Endothelial cell of umbilical vein (primary cell): ENCODE measurements around the gene TLN1. TPM values are rescaled to one million over a fixed set of nuclear protein-coding genes. Genes with fewer than 3 reads are reported as not detected.

Experiments used
- BruUV-seq: library from RNA; stranded (reverse); fragments of 400-500 nt; replicated peaks from 2 replicates; lab custom pipeline; 2021; lab: Mats Ljungman, UMichigan
- CTCF ChIA-PET: fragments of 300-600, 350-600 bp; sonication (Branson Sonifier 250); formaldehyde crosslinking; loops from one replicate; lab custom pipeline; 2021; ENCODE audit warnings: antibody characterized with exemption, inconsistent platforms; lab: Charles Lee
- POLR2A ChIA-PET: fragments of 300-600, 350-600 bp; sonication (Branson Sonifier 250); formaldehyde crosslinking; loops from one replicate; lab custom pipeline; 2021; ENCODE audit warnings: antibody characterized with exemption, inconsistent platforms; lab: Charles Lee
- DNase-seq: peaks from one replicate; pipeline ENCODE4 v3.0.0-alpha.2; 2011; ENCODE audit warnings: low read depth, low spot score
- FAIRE-seq: peaks from 2 replicates; lab custom pipeline; 2011; peaks lifted over from hg19 to GRCh38; lab: Jason Lieb, UNC
- H2AFZ ChIP-seq: 2 replicates; pipeline ENCODE4 v1.6.0; 2012; ENCODE audit warnings: low read depth, low read length, control low read depth, inconsistent platforms
- H3K27ac ChIP-seq: 2 replicates; pipeline ENCODE4 v1.5.1; 2011; ENCODE audit warnings: low read depth, mild to moderate bottlenecking, control low read depth, low read length, moderate library complexity; ENCODE audit not compliant: insufficient read depth
- H3K27me3 ChIP-seq, 2 experiments: 2 replicates each; pipeline versions ENCODE4 v1.6.0 to v1.6.1; 2011; ENCODE audit warnings: low read length in 2 of 2, mixed read lengths in 1 of 2; ENCODE audit not compliant: control insufficient read depth in 2 of 2, insufficient read depth in 2 of 2
- H3K36me3 ChIP-seq, 2 experiments: 2 replicates in 1 of 2; 3 replicates in 1 of 2; pipeline ENCODE4 v1.5.1; 2011; ENCODE audit warnings: low read length in 2 of 2, mild to moderate bottlenecking in 1 of 2, moderate library complexity in 1 of 2; ENCODE audit not compliant: control insufficient read depth in 2 of 2, insufficient read depth in 2 of 2; ENCODE audit errors: extremely low read depth in 1 of 2
- H3K4me1 ChIP-seq: 3 replicates; pipeline ENCODE4 v1.5.1; 2011; ENCODE audit warnings: mild to moderate bottlenecking, low read length; ENCODE audit not compliant: control insufficient read depth, insufficient read depth; ENCODE audit errors: extremely low read depth
- H3K4me2 ChIP-seq: 2 replicates; pipeline ENCODE4 v1.6.1; 2011; ENCODE audit warnings: low read length, control low read depth, mixed read lengths; ENCODE audit not compliant: insufficient read depth
- H3K4me3 ChIP-seq, 3 experiments: fragments of 200-600 bp in 1 of 3; sonication (generic), shearing (Covaris generic) in 1 of 3; replicated peaks in 1 of 3; 2 replicates each; pipeline ENCODE4 v1.5.1; 2011 to 2016; ENCODE audit warnings: control low read depth in 3 of 3, low read length in 3 of 3, mild to moderate bottlenecking in 2 of 3, inconsistent platforms in 1 of 3, low read depth in 1 of 3, moderate library complexity in 1 of 3; ENCODE audit not compliant: insufficient read depth in 1 of 3
- H3K79me2 ChIP-seq: 2 replicates; pipeline ENCODE4 v1.6.0; 2012; ENCODE audit warnings: low read length, inconsistent platforms; ENCODE audit not compliant: control insufficient read depth, insufficient read depth
- H3K9ac ChIP-seq: replicated peaks from 2 replicates; pipeline ENCODE3; 2011; ENCODE audit warnings: low read length, control low read depth; ENCODE audit not compliant: insufficient read depth; ENCODE audit errors: extremely low read depth
- H3K9me1 ChIP-seq: replicated peaks from 3 replicates; pipeline ENCODE4 v1.6.0; 2011; ENCODE audit warnings: mild to moderate bottlenecking, low read length; ENCODE audit not compliant: control insufficient read depth, insufficient read depth; ENCODE audit errors: extremely low read depth
- H3K9me3 ChIP-seq: replicated peaks from 2 replicates; pipeline ENCODE4 v1.5.1; 2012; ENCODE audit warnings: low read length, inconsistent platforms; ENCODE audit not compliant: control insufficient read depth, insufficient read depth
- H4K20me1 ChIP-seq: replicated peaks from 2 replicates; pipeline ENCODE3; 2011; ENCODE audit warnings: mild to moderate bottlenecking, low read length; ENCODE audit not compliant: control insufficient read depth, insufficient read depth; ENCODE audit errors: extremely low read depth
- EZH2 ChIP-seq: IDR thresholded peaks from 2 replicates; pipeline ENCODE4 v1.6.1; 2012; ENCODE audit warnings: borderline replicate concordance, low read depth, mild to moderate bottlenecking, moderate library complexity, low read length, inconsistent platforms; ENCODE audit not compliant: severe bottlenecking
- FOS ChIP-seq: IDR thresholded peaks from 2 replicates; pipeline ENCODE4 v1.6.1; 2011; ENCODE audit warnings: mild to moderate bottlenecking, low read length, moderate library complexity, borderline replicate concordance; ENCODE audit not compliant: insufficient read depth
- GATA2 ChIP-seq: IDR thresholded peaks from 2 replicates; pipeline ENCODE4 v1.7.0; 2011; ENCODE audit warnings: low read depth, mild to moderate bottlenecking, moderate library complexity, mixed read lengths, low read length; ENCODE audit not compliant: insufficient read length, insufficient read depth
- JUN ChIP-seq: IDR thresholded peaks from 2 replicates; pipeline ENCODE4 v1.6.1; 2011; ENCODE audit warnings: borderline replicate concordance, low read depth; ENCODE audit not compliant: insufficient read length, insufficient read depth
- MYC ChIP-seq: IDR thresholded peaks from one replicate; pipeline ENCODE4 v1.6.1; 2011; ENCODE audit warnings: mild to moderate bottlenecking, low read depth, low read length
- POLR2A ChIP-seq: IDR thresholded peaks from 2 replicates; pipeline ENCODE4 v1.6.1; 2012; ENCODE audit warnings: low read depth, mild to moderate bottlenecking, control low read depth, low read length
- POLR2AphosphoS5 ChIP-seq: IDR thresholded peaks from 2 replicates; pipeline ENCODE4 v1.6.1; 2012; ENCODE audit warnings: low read depth, mild to moderate bottlenecking, control low read depth, low read length, moderate library complexity; ENCODE audit not compliant: insufficient read depth
- dilution Hi-C: fragments of 300-500 bp; cut with MboI; formaldehyde crosslinking; loops from one replicate; pipeline ENCODE4 v1.15.0; 2019; ENCODE audit warnings: low sequenced_read_pairs; ENCODE audit not compliant: extremely low pct_ligation_motif_present
- intact Hi-C: fragments of 100-400 bp; cut with micrococcal nuclease; formaldehyde crosslinking; loops from one replicate; pipeline ENCODE4 v1.10.0; 2022
- polyA plus RNA-seq, 4 experiments: library from polyadenylated mRNA; depleted of rRNA in 3 of 4; stranded (reverse) in 3 of 4; unstranded in 1 of 4; fragments of >200 nt; gene quantifications; 2 replicates each; pipeline versions ENCODE4 v1.2.1 to v1.2.3, GENCODE V29; 2011 to 2012; ENCODE audit warnings: missing spikeins in 1 of 4
- total RNA-seq: library from RNA; stranded (reverse); gene quantifications from 2 replicates; pipeline ENCODE4 v1.2.3, GENCODE V29; 2021
- TF ChIP-seq, protein P1 (sequence below), 2 donors: IDR thresholded peaks; 1 replicate in 1 of 2; 2 replicates in 1 of 2; pipeline ENCODE4 v1.5.1; 2011; ENCODE audit warnings: low read length in 2 of 2, mild to moderate bottlenecking in 2 of 2, moderate library complexity in 2 of 2, control low read depth in 1 of 2, inconsistent platforms in 1 of 2, low read depth in 1 of 2; ENCODE audit not compliant: insufficient read depth in 1 of 2; ENCODE audit errors: extremely low read depth in 1 of 2
- TF ChIP-seq, protein P2 (sequence below): IDR thresholded peaks from 2 replicates; pipeline ENCODE4 v1.6.1; 2011; ENCODE audit not compliant: insufficient read depth, insufficient read length

Gene TLN1
- total and polyA plus RNA-seq, 2 donors (not counting 3 experiments of a cell fraction or from before 2014, with no cell fraction given): 120 to 450 TPM

DNA sequence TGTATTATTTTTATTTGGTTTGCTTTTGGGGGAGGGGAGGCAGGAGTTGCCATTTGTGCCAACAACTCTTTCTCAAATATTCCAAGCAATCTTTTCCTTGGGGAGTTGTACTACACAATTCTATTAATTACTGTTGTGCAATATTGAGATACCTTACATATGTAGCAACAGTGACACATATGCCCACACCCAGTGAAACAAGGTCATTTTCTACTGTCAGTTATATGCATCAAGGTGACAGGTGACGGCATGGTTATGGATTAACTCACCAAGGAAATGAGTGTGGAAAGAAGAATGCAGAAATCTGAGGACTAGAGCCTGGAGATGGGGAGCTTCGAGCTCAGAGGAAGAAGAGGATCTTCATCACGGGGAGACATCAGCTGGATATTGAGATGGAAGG lies 39.9 kb upstream of the TLN1 start:
- CTCF ChIA-PET: interaction anchor here (1.0 to 4.2 kb wide), 12 partner anchors 10 to 110 kb away, joined by 3 to 21 read pairs (median 6); partner anchors contain the start of genes GBA2, MSMP and RGP1
- Histone ChIP-seq H3K4me2 (peak overlapping the region; percentile 78), H3K9me3 (no peaks in the 10 kb centered on the region), H3K4me3 (no peak overlapping the region), H2AFZ (no peak overlapping the region), H4K20me1 (no peaks in the 10 kb centered on the region), H3K9ac (no peak overlapping the region), H3K4me1 (peaks cover 36% of the 10 kb centered on the region), H3K9me1 (no peaks in the 10 kb centered on the region), H3K79me2 (no peaks in the 10 kb centered on the region), H3K36me3 (no peaks in the 10 kb centered on the region), H3K27ac (no peak overlapping the region), H3K27me3 (no peaks in the 10 kb centered on the region)
- intact Hi-C loops: loop anchor here (1.0 to 2.0 kb wide), 2 partner anchors 12 to 15 kb away; no protein-coding TSS in a partner anchor
- TF ChIP-seq, protein P1, sequence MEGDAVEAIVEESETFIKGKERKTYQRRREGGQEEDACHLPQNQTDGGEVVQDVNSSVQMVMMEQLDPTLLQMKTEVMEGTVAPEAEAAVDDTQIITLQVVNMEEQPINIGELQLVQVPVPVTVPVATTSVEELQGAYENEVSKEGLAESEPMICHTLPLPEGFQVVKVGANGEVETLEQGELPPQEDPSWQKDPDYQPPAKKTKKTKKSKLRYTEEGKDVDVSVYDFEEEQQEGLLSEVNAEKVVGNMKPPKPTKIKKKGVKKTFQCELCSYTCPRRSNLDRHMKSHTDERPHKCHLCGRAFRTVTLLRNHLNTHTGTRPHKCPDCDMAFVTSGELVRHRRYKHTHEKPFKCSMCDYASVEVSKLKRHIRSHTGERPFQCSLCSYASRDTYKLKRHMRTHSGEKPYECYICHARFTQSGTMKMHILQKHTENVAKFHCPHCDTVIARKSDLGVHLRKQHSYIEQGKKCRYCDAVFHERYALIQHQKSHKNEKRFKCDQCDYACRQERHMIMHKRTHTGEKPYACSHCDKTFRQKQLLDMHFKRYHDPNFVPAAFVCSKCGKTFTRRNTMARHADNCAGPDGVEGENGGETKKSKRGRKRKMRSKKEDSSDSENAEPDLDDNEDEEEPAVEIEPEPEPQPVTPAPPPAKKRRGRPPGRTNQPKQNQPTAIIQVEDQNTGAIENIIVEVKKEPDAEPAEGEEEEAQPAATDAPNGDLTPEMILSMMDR (IDR thresholded peaks at IDR 0.05; ENCODE audit: extremely low read depth in 1 of 2, insufficient read depth in 1 of 2, low read depth in 1 of 2, low read length in 2 of 2): no peak
- TF ChIP-seq POLR2AphosphoS5 (no peak), EZH2 (no peak), FOS (no peak), POLR2A (no peak), MYC (no peak), GATA2 (no peak), JUN (no peak)
- TF ChIP-seq, protein P2, sequence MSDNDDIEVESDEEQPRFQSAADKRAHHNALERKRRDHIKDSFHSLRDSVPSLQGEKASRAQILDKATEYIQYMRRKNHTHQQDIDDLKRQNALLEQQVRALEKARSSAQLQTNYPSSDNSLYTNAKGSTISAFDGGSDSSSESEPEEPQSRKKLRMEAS: no peak
- DNase-seq (no peak), FAIRE-seq (no peak)
- dilution Hi-C loops: no loop called here
- BruUV-seq: no TSS peak
- POLR2A ChIA-PET: interaction anchor here (2.0 kb wide), 1 partner anchor 11 kb away, joined by 4 read pairs; no protein-coding TSS in a partner anchor
